ENCODE data around the gene DAB2IP. TPM values are rescaled to one million over a fixed set of nuclear protein-coding genes. Genes with fewer than 3 reads are reported as not detected.

Gene DAB2IP
- total RNA-seq, 2 experiments from 2014 or later: 0.06 TPM; not detected in 1

DNA sequence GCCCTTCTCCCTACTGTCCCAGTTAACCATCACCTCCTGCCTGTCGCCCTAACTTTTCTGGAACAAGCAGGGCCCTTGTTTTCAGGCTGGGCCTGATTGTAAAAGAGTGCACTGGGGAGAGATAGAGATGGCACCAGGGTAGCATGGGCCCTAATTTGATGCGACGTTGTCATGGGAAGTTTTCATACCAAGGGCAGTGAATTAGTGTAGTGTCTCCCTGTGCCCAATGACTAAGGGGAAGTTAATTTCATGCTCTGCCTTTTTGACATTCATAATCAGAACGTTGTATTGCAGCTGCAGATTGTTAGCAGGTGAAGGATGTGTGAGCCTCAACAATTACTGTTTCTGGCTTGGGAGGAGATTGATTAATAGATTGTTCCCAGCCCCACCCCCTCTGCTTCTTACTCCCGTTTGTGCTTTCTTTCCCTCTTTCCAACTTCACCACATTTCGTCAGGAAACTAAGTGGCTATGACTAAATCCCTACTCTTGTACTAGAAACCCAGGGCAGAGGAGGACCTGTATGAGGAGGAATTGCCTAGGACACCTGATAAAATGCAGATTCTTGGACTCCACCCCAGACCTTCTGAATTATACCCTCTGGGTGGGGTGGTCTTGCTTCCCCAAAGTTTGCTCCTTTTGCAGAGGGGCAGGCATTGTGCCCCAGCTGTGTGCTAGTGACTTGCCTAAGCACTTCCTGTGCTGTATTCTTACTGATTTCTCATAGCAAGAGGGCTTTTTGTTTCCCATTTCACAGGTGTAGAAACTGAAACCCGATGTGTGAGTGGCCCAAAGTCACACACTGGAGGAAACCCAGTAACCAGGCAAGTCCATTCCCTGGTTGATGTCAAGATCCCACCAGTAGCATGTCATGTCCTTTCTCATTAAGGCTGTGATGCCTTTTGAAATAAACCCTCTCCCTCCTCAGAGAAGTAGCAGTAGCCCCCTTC, 56.3 kb downstream of the DAB2IP start:
- H3K4me3 ChIP-seq (ENCODE audit: low read length): no peak overlapping the region
- H3K4me3 Mint-ChIP-seq: no peak overlapping the region
- no peaks in the 10 kb centered on the region for H3K9me3 ChIP-seq (ENCODE audit: control insufficient read depth in 1 of 2, insufficient read depth in 1 of 2, low read length in 2 of 2)
- H3K27me3 ChIP-seq (ENCODE audit: control insufficient read depth in 1 of 2, insufficient read depth in 2 of 2, low read length in 2 of 2): peaks cover 0 to 4% of the 10 kb centered on the region in 2 experiments
- H3K36me3 Mint-ChIP-seq (ENCODE audit: low read depth): no peaks in the 10 kb centered on the region
- ATAC-seq (ENCODE audit: poor library complexity) (no peak), DNase-seq (peak in 1 of 14 experiments; percentile 22)
- no peaks in the 10 kb centered on the region for H3K36me3 ChIP-seq (ENCODE audit: insufficient read depth, low read length)
- TF ChIP-seq, protein P1, sequence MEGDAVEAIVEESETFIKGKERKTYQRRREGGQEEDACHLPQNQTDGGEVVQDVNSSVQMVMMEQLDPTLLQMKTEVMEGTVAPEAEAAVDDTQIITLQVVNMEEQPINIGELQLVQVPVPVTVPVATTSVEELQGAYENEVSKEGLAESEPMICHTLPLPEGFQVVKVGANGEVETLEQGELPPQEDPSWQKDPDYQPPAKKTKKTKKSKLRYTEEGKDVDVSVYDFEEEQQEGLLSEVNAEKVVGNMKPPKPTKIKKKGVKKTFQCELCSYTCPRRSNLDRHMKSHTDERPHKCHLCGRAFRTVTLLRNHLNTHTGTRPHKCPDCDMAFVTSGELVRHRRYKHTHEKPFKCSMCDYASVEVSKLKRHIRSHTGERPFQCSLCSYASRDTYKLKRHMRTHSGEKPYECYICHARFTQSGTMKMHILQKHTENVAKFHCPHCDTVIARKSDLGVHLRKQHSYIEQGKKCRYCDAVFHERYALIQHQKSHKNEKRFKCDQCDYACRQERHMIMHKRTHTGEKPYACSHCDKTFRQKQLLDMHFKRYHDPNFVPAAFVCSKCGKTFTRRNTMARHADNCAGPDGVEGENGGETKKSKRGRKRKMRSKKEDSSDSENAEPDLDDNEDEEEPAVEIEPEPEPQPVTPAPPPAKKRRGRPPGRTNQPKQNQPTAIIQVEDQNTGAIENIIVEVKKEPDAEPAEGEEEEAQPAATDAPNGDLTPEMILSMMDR (IDR thresholded peaks at IDR 0.05): no peak
- no peak overlapping the region for H3K27ac ChIP-seq (ENCODE audit: low read depth in 1 of 2, low read length in 2 of 2)
- intact Hi-C loops (cut with DNase I, micrococcal nuclease): no loop called here
- no peaks in the 10 kb centered on the region for H3K9me3 Mint-ChIP-seq
- no peaks in the 10 kb centered on the region for H3K4me1 Mint-ChIP-seq (ENCODE audit: low read depth)
- CTCF ChIA-PET: no interaction called here
- H3K27me3 Mint-ChIP-seq: peaks cover 11% of the 10 kb centered on the region
- POLR2A ChIA-PET: no interaction called here
- H3K4me1 ChIP-seq (ENCODE audit: insufficient read depth, low read length): no peaks in the 10 kb centered on the region
- H3K27ac Mint-ChIP-seq: no peak overlapping the region

DNA sequence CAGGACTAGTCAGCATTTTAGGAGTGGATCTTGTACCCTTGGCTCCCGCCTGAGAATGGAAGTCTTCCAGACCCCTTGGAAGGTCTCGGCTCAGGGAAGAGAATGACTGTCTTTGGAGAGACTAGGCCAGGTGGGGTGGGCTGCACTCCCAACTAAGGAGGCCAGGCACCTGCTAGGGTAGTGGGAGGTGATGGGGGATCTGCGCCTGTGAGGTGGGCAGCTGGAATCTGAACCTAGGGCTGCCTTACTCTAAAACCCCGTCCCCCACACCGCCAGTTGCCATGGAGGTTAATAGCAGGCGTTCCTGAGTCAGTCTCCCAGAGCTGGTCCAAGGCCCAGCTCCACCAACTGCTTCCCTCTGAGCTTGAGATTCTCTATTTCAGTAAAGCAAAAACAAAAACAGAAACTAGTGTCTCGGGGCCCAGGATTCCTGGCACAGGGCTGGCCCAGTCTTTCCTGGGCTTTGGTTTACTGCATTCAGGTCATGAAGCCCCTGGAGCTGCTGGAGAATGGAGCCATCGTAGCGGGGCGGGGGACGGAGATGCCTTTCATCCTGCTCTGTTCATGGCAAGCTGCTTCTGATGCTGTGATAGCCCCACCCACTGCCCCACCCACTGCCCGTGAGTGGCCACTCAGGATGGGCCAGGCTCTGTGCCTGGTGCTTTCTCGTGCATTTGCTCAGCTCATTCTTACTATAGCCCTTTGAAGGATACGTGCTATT, 57.5 kb downstream of the DAB2IP start:
- H3K36me3 Mint-ChIP-seq (ENCODE audit: low read depth): no peaks in the 10 kb centered on the region
- Histone ChIP-seq H3K27me3 (ENCODE audit: control insufficient read depth in 1 of 2, insufficient read depth in 2 of 2, low read length in 2 of 2) (no peaks in the 10 kb centered on the region), H3K4me3 (ENCODE audit: low read length) (no peak overlapping the region), H3K27ac (ENCODE audit: low read depth in 1 of 2, low read length in 2 of 2) (no peak overlapping the region), H3K4me1 (ENCODE audit: insufficient read depth, low read length) (no peaks in the 10 kb centered on the region), H3K36me3 (ENCODE audit: insufficient read depth, low read length) (no peaks in the 10 kb centered on the region), H3K9me3 (ENCODE audit: control insufficient read depth in 1 of 2, insufficient read depth in 1 of 2, low read length in 2 of 2) (no peaks in the 10 kb centered on the region)
- H3K27me3 Mint-ChIP-seq: peaks cover 8% of the 10 kb centered on the region
- TF ChIP-seq, protein P1 (IDR thresholded peaks at IDR 0.05): no peak
- H3K4me3 Mint-ChIP-seq: no peak overlapping the region
- no peak for DNase-seq
- no peaks in the 10 kb centered on the region for H3K9me3 Mint-ChIP-seq
- H3K4me1 Mint-ChIP-seq (ENCODE audit: low read depth): no peaks in the 10 kb centered on the region
- intact Hi-C loops (cut with DNase I, micrococcal nuclease): no loop called here
- ATAC-seq (ENCODE audit: poor library complexity): no peak
- ChIA-PET CTCF (no interaction called here), POLR2A (no interaction called here)
- no peak overlapping the region for H3K27ac Mint-ChIP-seq

DNA sequence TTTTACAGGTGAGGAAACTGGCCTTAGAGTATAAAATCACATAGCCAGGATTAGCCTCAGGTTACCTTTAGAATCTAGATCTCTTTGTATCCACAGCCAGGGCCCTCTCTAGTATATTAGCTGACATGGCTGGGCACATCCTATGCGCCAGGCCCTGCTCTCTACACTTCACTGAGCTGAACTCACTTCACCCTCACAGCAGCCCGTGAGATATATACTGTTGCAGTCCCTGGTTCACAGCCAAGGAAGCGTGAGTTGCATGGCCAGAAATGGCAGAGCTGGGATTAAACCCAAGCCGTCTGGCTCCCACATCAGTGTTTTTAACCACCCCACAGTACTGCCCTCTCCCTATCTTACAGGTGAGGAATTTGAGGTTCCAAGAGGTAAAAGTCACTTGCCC, 58.4 kb downstream of the DAB2IP start:
- CTCF ChIA-PET: no interaction called here
- H3K27me3 Mint-ChIP-seq: peaks cover under 1% of the 10 kb centered on the region
- H3K4me1 Mint-ChIP-seq (ENCODE audit: low read depth): no peaks in the 10 kb centered on the region
- Histone ChIP-seq H3K36me3 (ENCODE audit: insufficient read depth, low read length) (no peaks in the 10 kb centered on the region), H3K4me3 (ENCODE audit: low read length) (no peak overlapping the region), H3K27ac (ENCODE audit: low read depth in 1 of 2, low read length in 2 of 2) (no peak overlapping the region), H3K9me3 (ENCODE audit: control insufficient read depth in 1 of 2, insufficient read depth in 1 of 2, low read length in 2 of 2) (no peaks in the 10 kb centered on the region), H3K27me3 (ENCODE audit: control insufficient read depth in 1 of 2, insufficient read depth in 2 of 2, low read length in 2 of 2) (no peaks in the 10 kb centered on the region), H3K4me1 (ENCODE audit: insufficient read depth, low read length) (no peaks in the 10 kb centered on the region)
- H3K27ac Mint-ChIP-seq: no peak overlapping the region
- no peak for DNase-seq
- TF ChIP-seq, protein P1 (IDR thresholded peaks at IDR 0.05): no peak
- no peak for ATAC-seq (ENCODE audit: poor library complexity)
- H3K4me3 Mint-ChIP-seq: no peak overlapping the region
- no peaks in the 10 kb centered on the region for H3K36me3 Mint-ChIP-seq (ENCODE audit: low read depth)
- POLR2A ChIA-PET: no interaction called here
- intact Hi-C loops (cut with DNase I, micrococcal nuclease): no loop called here
- no peaks in the 10 kb centered on the region for H3K9me3 Mint-ChIP-seq

Measured in CD4-positive, alpha-beta T cell (primary cell).